HuH-7.5 (cell line): ENCODE results near the gene AKR1A1.
"Not testable (repeated sequence)": the region's sequence is repeated elsewhere in the genome, so short reads cannot be mapped to it uniquely, and the experiment has no call there.

Experiments used
- DNase-seq: peaks from one replicate; pipeline ENCODE4 v3.0.0; 2011; ENCODE audit warnings: low spot score

AKR1A1 gene

GRCh38 chr1:45570631-45571030 lies 20.0 kb downstream of the AKR1A1 start:
- no peak for DNase-seq

- DNase-seq: no peak
Measured at GRCh38 chr1:45573231-45573804, 22.7 kb downstream of the AKR1A1 start.

- DNase-seq: no peak
Measured at GRCh38 chr1:45574105-45574626, 23.5 kb downstream of the AKR1A1 start.

- peak; percentile 92 for DNase-seq
Measured at GRCh38 chr1:45583264-45583665, 32.6 kb downstream of the AKR1A1 start.

GRCh38 chr1:45583666-45584350 lies 33.2 kb downstream of the AKR1A1 start, which contains the start of gene NASP:
Gene NASP (plus strand): TSS chr1:45584041. CDS start chr1:45584147, 106 bp downstream.
- peak; percentile 75 for DNase-seq

GRCh38 chr1:45584351-45585109 lies 33.9 kb downstream of the AKR1A1 start:
- DNase-seq: peak; percentile 71

GRCh38 chr1:45585110-45585426 lies 34.4 kb downstream of the AKR1A1 start:
- peak; percentile 37 for DNase-seq

GRCh38 chr1:45585496-45586075 lies 35.0 kb downstream of the AKR1A1 start:
- no peak for DNase-seq

- no peak for DNase-seq
Measured at GRCh38 chr1:45586769-45587168, 36.1 kb downstream of the AKR1A1 start.

GRCh38 chr1:45589861-45590260 lies 39.2 kb downstream of the AKR1A1 start:
- DNase-seq: no peak

- DNase-seq: no peak
Measured at GRCh38 chr1:45594412-45594811, 43.8 kb downstream of the AKR1A1 start.

GRCh38 chr1:45596765-45597164 lies 46.1 kb downstream of the AKR1A1 start:
- DNase-seq: not testable (repeated sequence)

GRCh38 chr1:45604239-45604638 lies 53.6 kb downstream of the AKR1A1 start:
- no peak for DNase-seq

GRCh38 chr1:45607404-45608074 lies 56.9 kb downstream of the AKR1A1 start:
- DNase-seq: no peak

- no peak for DNase-seq
Measured at GRCh38 chr1:45608175-45609156, 57.8 kb downstream of the AKR1A1 start.

- no peak for DNase-seq
Measured at GRCh38 chr1:45610589-45611226, 60.1 kb downstream of the AKR1A1 start.

- DNase-seq: no peak
Measured at GRCh38 chr1:45612941-45613579, 62.4 kb downstream of the AKR1A1 start.

GRCh38 chr1:45615885-45616284 lies 65.3 kb downstream of the AKR1A1 start:
- no peak for DNase-seq

GRCh38 chr1:45617618-45618017 lies 67.0 kb downstream of the AKR1A1 start:
- no peak for DNase-seq
